ENCODE results near the gene INSR.

INSR gene

DNA sequence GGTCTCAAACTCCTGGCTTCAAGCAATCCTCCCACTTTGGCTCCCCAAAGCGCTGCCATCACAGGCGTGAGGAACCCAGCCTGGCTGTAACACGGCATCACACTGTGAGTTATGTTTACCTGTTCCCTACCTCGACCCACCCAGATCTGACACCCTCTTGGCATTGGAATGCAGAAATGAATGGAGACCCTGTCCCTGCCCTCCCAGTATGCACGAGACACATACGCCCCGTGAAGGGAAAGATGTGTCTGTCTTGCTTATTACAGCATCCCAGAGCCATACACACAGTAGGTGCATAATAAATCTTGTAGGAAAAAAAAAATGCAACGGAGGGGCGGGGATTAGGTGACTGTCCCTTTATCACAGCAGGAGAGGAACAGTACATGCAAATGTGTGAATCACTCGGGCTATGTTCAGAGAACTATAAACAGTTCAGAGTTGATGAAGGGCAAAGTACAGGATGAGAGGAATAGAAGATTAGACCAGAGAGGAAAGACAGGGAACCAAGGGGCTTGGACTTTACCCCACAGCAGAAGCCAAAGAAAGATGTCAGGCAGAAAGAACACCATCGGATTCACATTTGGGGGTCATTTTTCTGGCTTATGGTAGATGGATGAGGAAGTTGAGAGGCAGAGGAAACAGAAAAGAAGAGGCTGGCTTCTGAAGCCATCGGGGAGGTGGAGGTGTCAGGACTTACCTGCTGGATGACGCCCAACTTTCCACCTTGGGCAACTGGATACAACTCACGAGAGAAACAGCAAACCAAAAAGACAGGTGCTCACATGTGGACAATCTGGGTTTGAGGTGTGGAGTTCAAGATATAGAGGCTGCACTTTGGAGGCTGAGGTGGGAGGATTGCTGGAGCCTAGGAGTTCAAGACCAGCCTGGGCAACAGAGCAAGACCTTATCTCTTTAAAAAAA is 94.3 kb downstream of the INSR start:
- H3K27ac ChIP-seq: peak overlapping the region; percentile 91
- TF ChIP-seq ZFX (IDR thresholded peaks at IDR 0.05; ENCODE audit: borderline replicate concordance): no peak
- TF ChIP-seq, protein P1, sequence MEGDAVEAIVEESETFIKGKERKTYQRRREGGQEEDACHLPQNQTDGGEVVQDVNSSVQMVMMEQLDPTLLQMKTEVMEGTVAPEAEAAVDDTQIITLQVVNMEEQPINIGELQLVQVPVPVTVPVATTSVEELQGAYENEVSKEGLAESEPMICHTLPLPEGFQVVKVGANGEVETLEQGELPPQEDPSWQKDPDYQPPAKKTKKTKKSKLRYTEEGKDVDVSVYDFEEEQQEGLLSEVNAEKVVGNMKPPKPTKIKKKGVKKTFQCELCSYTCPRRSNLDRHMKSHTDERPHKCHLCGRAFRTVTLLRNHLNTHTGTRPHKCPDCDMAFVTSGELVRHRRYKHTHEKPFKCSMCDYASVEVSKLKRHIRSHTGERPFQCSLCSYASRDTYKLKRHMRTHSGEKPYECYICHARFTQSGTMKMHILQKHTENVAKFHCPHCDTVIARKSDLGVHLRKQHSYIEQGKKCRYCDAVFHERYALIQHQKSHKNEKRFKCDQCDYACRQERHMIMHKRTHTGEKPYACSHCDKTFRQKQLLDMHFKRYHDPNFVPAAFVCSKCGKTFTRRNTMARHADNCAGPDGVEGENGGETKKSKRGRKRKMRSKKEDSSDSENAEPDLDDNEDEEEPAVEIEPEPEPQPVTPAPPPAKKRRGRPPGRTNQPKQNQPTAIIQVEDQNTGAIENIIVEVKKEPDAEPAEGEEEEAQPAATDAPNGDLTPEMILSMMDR (IDR thresholded peaks at IDR 0.05): no peak

DNA sequence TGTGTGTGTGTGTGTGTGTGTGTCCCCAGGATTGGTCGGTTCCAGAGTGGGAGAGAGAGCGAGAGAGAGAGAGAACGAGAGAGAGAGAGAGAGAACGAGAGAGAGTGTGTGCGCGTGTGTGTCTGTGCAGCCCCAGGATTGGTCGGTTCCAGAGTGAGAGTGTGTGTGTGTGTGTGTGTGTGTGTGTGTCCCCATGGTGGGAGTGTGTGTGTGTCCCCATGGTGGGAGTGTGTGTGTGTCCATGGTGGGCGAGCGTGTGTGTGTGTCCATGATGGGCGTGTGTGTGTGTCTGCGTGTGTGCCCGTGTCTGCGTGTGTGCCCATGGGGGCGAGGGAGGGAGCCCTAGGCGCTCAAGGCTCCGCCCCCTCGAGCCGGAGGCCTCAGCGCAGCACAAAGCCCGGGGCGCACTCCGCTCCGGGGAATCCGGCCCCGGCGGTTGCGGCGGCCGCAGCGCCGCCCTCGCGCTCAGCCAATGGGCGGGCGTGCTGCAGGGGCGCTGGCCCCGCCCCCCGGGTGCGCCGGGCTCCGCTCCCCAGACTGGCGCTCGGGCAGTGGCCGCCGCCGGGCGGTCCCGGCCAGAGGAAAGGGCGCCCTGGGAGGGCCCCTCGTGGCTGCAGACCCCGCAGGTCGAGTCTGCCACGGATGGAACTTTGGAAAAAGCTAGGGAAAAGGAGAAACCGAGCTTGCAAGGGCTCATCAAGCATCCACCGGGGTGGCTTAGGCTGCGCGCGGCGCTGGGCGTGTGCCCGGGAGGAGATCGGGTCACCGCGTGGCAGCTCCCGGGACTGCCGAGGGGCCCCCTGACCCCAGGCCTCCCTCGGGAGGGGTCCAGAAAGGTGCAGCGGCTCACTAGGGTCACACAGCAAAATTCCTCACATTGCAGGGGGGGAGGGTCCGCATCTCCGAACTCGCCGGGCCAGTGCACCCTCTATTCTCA is 96.2 kb downstream of the INSR start:
- TF ChIP-seq, protein P1 (IDR thresholded peaks at IDR 0.05): no peak
- no peak for TF ChIP-seq ZFX (IDR thresholded peaks at IDR 0.05; ENCODE audit: borderline replicate concordance)
- H3K27ac ChIP-seq: peak overlapping the region; percentile 91

DNA sequence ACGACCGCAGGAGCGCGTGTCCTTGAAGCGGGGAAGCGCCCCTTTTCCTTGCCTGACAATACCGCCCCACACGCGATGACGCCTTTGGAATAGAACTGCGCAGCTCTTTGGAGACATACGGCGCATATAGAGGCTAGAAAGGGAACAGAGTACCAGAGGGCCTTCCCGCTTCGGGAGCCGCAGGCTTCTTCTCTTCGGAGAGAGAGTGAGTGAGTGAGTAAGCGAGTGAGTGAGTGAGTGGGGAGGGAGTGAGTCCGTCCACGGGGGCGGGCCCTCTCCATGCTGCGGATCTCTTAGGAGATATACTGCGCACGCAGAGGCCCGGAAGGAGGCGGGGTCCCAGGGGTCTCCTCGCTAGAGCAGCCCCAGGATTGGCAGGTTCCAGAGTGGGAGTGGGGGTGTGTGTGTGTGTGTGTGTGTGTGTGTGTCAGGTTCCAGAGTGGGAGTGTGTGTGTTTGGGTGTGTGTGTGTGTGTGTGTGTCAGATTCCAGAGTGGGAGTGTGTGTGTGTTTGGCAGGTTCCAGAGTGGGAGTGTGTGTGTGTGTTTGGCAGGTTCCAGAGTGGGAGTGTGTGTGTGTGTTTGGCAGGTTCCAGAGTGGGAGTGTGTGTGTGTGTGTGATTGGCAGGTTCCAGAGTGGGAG is 97.0 kb downstream of the INSR start:
- TF ChIP-seq, protein P1 (IDR thresholded peaks at IDR 0.05): no peak
- no peak for TF ChIP-seq ZFX (IDR thresholded peaks at IDR 0.05; ENCODE audit: borderline replicate concordance)
- H3K27ac ChIP-seq: peak overlapping the region; percentile 91

DNA sequence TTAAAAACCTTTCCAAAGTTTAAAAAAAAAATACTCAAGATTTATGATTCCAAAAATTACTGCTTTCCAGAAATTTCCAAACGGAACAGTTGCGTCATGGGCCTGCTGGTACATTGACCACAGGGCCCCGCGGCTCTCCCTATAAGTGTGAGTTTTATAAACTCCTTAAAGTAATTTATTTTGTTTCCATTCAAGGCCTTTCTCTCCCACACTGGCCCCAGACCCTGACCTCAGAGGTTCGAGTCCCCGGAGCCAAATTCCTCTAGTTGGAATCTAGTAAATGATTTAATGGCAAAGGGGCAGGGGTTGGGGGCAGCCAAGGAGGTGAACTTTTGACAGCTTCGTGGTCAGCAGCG is 97.5 kb downstream of the INSR start:
- peak overlapping the region; percentile 91 for H3K27ac ChIP-seq
- TF ChIP-seq, protein P1 (IDR thresholded peaks at IDR 0.05): no peak
- TF ChIP-seq ZFX (IDR thresholded peaks at IDR 0.05; ENCODE audit: borderline replicate concordance): no peak

DNA sequence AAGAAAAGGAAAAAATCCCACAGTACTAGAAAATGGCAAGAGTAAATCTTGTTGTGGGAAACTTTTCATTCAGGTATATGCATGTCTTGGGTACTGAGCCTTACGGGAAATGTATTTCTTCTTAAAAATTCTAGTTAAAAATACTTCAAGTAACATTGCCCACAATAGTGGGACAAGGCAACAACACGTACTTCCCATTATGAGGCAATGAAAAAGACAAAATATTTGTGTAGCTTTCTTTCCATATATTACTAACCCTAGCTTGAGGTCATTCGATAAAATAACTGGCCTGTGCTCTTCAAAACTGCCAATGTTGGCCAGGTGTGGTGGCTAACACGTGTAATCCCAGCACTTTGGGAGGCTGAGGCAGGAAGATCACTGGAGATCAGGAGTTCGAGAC is 99.2 kb downstream of the INSR start:
- no peak overlapping the region for H3K27ac ChIP-seq
- TF ChIP-seq, protein P1 (IDR thresholded peaks at IDR 0.05): no peak
- no peak for TF ChIP-seq ZFX (IDR thresholded peaks at IDR 0.05; ENCODE audit: borderline replicate concordance)

DNA sequence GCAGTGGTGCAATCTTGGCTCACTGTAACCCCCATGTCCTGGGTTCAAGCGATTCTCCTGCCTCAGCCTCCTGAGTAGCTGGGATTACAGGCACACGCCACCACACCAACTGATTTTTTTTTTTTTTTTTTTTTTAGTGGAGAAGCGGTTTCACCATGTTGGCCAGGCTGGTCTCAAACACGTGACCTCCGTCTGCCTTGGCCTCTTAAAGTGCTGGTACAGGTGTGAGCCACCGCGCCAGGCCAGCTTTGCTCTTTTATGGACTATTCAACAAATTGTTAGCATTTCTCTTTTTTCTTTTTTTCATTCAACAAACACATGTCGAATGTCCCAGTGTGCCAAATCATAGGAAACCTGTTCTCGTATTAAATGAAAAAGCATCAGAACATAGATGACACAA is 99.6 kb downstream of the INSR start:
- no peak overlapping the region for H3K27ac ChIP-seq

More for the DNA sequence above, 99.6 kb downstream of the INSR start:
- TF ChIP-seq, protein P1 (IDR thresholded peaks at IDR 0.05): no peak
- TF ChIP-seq ZFX (IDR thresholded peaks at IDR 0.05; ENCODE audit: borderline replicate concordance): no peak
